GM21529 (cell line): Measurements from ENCODE around the gene AGO4.
A peak's percentile ranks its signal among the peaks of the same experiment; 100 is the strongest.
"Not testable (repeated sequence)": the region's sequence is repeated elsewhere in the genome, so short reads cannot be mapped to it uniquely, and the experiment has no call there.

Source experiments
- ATAC-seq: cut with Tn5 transposase; IDR thresholded peaks from one replicate; pipeline ENCODE4 v1.9.1; 2021; ENCODE audit not compliant: unreplicated experiment

The AGO4 gene

DNA sequence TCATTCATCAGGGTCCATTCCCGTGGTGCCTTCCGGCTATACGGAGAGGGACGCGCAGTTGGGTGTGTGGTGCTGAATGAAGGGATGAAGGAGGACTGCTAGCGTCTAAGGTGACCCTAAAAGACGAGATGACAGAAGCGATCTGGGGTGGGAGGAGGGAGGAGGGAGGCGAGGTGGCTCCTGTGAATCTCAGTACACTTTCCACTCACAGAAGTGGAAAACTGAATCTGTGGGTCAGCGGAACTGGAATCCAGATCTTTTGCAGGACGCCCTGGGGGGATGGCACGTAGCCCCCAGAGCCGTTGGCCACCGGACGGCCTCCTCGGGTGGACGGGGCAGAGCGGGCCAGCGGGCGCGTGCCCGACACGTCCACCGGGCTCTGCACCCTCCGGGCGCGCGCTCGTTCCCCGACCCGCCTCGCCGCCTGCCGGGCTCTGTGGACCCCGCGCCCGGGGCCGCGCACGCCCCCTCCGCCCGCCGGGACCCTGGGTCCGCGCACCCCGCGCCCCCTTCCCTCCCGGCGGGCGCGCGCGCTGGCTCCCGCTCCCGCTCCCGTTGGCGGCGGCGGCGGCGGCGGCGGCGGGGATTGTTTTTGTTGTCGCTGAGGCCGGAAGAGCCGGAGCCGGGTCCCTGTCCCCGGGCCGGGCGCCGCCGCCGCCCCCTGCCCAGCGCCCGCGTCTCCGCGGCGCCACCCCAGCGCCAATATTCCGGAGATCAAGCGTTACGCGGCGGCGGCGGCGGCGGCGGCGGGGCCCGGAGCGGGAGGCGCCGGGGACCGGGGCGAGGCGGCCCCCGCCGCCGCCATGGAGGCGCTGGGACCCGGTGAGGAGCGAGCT lies at the start of gene AGO4:
Gene AGO4 (plus strand): TSS at position 403 of the 836 bp plus-strand sequence. CDS start 401 bp downstream, at position 804.
- ATAC-seq, result peak; percentile 52

DNA sequence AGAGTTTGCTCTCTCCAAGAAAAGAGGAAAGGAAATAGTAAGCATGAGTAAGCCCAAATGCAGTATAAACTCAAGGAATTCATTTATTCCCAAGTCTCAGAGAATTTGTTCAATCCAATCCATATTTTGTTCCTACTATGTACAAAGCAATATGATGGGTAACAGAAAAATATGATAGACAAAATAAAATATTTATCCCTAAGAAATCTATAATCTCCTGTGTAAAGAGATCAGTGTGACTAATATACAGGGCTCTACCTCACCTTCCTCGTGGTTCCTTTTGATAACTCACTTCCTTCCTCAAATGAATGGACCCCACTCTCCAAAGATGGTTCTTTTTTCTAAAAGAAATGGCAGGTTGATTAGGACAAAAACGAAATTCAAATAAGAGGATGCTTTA lies 45.7 kb upstream of the AGO4 start:
- no peak for ATAC-seq

GRCh38 chr1:35763201-35763600 lies 44.6 kb upstream of the AGO4 start:
- no peak for ATAC-seq

- no peak for ATAC-seq
Measured at GRCh38 chr1:35764283-35764682, 43.5 kb upstream of the AGO4 start.

GRCh38 chr1:35768350-35769187 lies 39.2 kb upstream of the AGO4 start:
- no peak for ATAC-seq

DNA sequence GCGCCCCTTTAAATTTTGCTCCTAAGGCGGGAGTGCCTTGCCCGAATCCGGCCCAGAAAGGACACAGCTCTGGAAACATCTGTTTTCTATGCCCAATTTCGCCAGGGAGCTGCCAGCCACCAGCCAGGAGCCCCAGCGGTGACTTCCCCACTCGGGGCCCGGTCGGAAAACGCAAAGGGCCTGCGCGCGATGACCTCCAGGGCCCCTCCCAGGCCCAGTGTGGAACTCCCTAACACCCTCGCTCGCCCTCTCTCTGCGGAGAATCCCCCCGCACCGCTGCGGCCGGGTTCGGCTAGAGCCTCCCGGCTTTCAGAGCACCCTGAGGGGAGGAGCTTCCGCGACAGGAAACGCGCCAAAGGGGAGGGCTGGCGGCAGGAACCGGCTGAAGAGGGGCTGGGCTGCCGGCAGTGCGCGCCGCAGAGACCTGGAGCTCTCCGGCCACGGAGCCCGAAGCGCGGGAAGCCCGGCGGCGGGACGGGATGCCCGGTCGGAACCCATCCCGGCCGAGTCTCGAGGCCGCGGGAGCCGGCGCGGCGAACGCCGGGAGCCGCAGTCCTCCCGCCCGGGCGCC lies 38.5 kb upstream of the AGO4 start:
- peak; percentile 85 for ATAC-seq

GRCh38 chr1:35773711-35774110 lies 34.1 kb upstream of the AGO4 start:
- ATAC-seq, result no peak

DNA sequence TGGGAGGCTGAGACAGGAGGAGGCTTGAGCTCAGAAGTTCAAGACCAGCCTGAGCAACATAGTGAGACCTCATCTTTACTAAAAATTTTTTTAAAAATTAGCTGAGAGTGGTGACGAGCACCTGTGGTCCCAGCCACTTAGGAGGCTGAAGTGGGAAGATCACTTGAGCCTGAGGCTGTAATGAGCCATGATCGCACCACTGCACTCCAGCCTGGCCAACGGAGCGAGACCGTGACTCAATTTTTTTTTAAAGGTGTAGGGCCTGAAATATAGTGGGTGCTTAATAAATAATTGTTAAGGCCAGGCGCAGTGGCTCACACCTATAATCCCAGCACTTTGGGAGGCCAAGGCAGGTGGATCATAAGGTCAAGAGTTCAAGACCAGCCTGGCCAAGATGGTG lies 31.6 kb upstream of the AGO4 start:
- not testable (repeated sequence) for ATAC-seq

- ATAC-seq, result no peak
Measured at GRCh38 chr1:35777109-35777508, 30.7 kb upstream of the AGO4 start.

- no peak for ATAC-seq
Measured at GRCh38 chr1:35783055-35783583, 24.7 kb upstream of the AGO4 start.

DNA sequence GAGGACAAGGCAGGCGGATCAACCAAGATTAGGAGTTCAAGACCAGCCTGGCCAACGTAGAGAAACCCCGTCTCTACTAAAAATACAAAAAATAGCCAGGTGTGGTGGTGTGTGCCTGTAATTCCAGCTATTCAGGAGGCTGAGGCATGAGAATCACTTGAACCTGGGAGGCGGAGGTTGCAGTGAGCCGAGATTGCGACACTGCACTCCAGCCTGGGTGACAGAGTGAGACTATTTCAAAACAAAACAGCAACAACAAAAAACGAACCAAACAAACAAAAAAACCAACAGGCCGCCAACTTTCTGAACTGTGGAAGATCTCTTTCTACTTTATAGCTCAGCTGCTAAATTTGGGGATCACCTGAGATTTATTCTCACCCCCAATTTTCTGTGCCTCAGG lies 23.5 kb upstream of the AGO4 start:
- ATAC-seq, result not testable (repeated sequence)

GRCh38 chr1:35788139-35788538 lies 19.7 kb upstream of the AGO4 start:
- ATAC-seq, result no peak

DNA sequence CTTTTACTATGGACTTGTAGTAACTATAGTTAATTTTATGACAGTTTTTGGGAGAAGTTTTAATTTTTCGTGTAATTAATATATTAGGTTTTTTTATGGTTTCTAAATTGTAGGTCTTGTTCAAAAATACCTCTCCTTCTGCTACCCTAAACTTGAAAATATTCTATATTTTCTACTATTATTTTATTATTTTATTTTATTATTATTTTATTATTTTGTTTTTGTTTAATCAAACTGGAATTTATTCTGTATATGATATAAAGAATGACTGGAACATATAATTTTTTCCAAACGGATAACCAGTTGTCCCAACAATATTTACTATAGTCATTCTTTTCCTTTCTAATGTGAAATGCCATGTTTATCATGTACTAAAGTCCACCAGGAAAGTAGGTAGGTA lies 17.1 kb upstream of the AGO4 start:
- no peak for ATAC-seq

GRCh38 chr1:35795295-35795694 lies 12.5 kb upstream of the AGO4 start:
- no peak for ATAC-seq

DNA sequence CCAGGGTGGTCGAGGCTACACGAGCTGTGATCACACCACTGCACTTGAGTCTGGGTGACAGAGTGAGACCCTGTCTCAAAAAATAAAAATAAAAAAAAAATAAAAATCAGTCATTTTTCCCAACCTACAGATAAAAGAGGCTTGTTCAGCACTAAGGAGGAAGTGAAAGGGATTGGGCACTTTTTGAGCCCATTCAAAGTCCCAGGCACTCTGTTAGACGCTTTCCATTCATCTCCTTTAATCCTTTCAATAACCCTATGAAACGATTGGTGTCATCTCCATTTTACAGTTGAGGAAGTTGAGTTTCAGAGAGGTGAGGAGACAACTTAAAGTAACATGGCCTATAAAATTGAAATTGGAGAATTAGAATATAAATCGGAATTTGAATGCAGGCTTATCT lies 10.4 kb upstream of the AGO4 start:
- no peak for ATAC-seq

DNA sequence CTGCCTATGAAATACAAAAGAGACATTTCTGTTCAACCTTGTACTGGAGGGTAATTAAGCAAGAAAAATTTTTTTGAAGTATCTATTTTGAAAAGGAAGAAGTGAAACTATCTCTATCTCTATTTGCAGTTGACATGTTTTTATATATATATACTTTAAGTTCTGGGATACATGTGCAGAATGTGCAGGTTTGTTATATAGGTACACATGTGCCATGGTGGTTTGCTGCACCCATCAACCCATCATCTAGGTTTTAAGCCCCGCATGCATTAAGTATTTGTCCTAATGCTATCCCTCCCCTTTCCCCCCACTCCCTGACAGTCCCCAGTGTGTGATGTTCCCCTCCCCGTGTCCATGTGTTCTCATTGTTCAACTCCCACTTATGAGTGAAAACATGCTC lies 9.8 kb upstream of the AGO4 start:
- ATAC-seq, result not testable (repeated sequence)

DNA sequence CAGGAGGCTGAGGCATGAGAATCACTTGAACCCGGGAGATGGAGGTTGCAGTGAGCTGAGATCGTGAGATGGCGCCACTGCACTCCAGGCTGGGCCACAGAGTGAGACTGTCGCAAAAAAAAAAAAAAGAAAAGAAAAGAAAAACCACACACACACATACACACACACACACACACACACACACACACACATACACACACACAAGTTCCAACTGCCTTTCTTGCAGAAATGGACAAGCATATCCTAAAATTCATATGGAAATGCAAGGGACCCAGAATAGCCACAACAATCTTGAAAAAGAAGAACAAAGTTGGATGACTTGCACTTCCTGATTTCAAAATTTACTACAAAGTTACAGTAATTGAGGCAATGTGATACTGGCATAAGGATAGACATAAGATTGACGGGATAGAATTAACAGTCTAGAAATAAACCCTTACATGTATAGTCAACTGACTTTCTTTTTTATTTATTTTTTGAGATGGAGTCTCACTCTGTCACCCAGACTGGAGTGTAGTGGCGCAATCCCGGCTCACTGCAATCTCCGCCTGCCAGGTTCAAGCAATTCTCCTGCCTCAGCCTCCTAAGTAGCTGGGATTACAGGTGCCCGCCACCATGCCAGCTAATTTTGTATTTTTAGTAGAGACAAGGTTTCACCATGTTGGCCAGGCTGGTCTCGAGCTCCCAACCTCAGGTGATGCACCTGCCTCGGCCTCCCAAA lies 7.5 kb upstream of the AGO4 start:
- not testable (repeated sequence) for ATAC-seq

GRCh38 chr1:35808450-35809113 lies 766 bp downstream of the AGO4 start:
- peak; percentile 44 for ATAC-seq

DNA sequence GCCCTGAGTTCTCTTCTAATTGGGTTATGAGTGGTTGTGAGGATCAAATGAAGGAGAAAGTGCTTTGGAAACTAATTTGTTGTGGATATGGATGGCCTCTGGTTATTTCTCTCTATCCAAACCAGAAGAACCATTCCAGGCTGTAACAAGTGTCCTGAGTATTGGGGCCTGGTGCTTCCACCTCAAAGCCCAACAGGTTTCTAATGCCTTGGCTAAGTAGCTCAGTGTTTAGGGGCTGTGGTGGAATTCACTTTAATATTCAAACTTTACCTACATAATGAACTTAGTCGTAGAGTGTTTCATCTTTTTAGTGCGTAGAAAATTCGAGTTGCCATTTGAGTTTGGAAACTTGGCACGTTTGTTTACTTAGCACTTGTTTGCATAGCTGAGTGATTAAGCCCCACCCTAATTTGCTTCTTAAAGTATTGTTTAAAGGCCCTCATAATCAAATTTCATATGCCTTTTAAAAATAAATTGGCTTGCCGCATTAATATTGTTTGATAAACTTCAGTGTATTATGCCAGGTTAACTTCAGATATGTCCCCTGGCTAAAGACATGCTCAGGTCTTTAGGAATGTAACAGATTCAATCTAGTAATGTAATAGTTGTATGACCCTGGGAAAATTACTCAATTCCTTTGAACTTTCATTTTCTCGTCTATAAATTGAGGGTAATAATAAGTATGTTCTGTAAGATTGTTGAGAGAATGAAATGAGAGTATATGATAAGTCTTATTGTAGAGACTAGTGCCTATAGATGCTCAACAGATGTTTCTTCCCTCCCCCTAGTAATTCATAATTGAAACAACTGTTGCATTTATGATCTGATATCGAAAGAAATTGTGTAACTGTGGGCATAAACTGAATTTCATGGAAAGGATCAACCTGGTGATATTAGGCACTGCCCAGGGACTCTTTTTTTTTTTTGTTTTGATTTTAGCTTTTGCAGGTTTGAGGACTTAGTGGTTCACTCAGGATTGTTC lies 1.6 kb downstream of the AGO4 start:
- ATAC-seq, result no peak
